A673 (cell line): ENCODE results near the gene ZNF234.

ENCODE experiments used
- CTCF ChIP-seq: fragments of 300-800, 200-600 bp; sonication (generic); conservative IDR thresholded peaks from 2 replicates; pipeline ENCODE4 v1.5.1; 2017; ENCODE audit warnings: low read depth, mild to moderate bottlenecking, antibody characterized with exemption, low read length, moderate library complexity, mixed read lengths
- EZH2 ChIP-seq: fragments of 200-600 bp; sonication (generic); IDR thresholded peaks from 2 replicates; pipeline ENCODE4 v1.6.1; 2017; ENCODE audit warnings: borderline replicate concordance, low read depth, mild to moderate bottlenecking, mixed read lengths, antibody characterized with exemption, low read length; ENCODE audit not compliant: poor library complexity, severe bottlenecking

- TF ChIP-seq CTCF (no peak), EZH2 (no peak)
Observed at GRCh38 chr19:44164673-44165512, 23.5 kb downstream of the ZNF234 start, which contains the start of gene ZNF226.
